SK-N-SH (cell line): ENCODE results near the gene ATXN10. TPM values are rescaled to one million over a fixed set of nuclear protein-coding genes. Genes with fewer than 3 reads are reported as not detected.

ENCODE experiments used
- CTCF ChIA-PET: fragments of 300-600, 350-600 bp; formaldehyde crosslinking; extraction: SDS; loops from one replicate; lab custom pipeline; 2021; lab: Yijun Ruan, JAX
- POLR2A ChIA-PET: fragments of 350-600 bp; sonication (Branson Sonifier 250); formaldehyde crosslinking; extraction: SDS; loops from one replicate; lab custom pipeline; 2020; ENCODE audit warnings: antibody characterized with exemption, inconsistent platforms; lab: Yijun Ruan, JAX
- DNase-seq: peaks from one replicate; pipeline ENCODE4 v3.0.0; 2012
- H2AFZ ChIP-seq: fragments of 200-600 bp; sonication (generic); 2 replicates; pipeline ENCODE4 v1.8.1; 2016; ENCODE audit warnings: antibody characterized with exemption, mild to moderate bottlenecking, low read depth
- H3F3A ChIP-seq: fragments of 200-600 bp; sonication (generic); replicated peaks from 2 replicates; pipeline ENCODE3; 2016; ENCODE audit warnings: antibody characterized with exemption, mild to moderate bottlenecking; ENCODE audit not compliant: insufficient read depth
- H3K27ac ChIP-seq, 2 experiments: fragments of 200-500 bp in 1 of 2; fragments of 200-600 bp in 1 of 2; sonication (Bioruptor generic) in 1 of 2; sonication (generic), shearing (Covaris generic) in 1 of 2; 2 replicates each; pipeline versions ENCODE4 v1.5.1 to v1.6.1; 2014 to 2016; ENCODE audit warnings: low read depth in 2 of 2, inconsistent platforms in 1 of 2, low read length in 1 of 2, mild to moderate bottlenecking in 1 of 2, mixed read lengths in 1 of 2
- H3K27me3 ChIP-seq: fragments of 200-600 bp; sonication (generic), shearing (Covaris generic); 2 replicates; pipeline ENCODE4 v1.6.1; 2016; ENCODE audit warnings: mixed run types; ENCODE audit not compliant: insufficient read depth
- H3K36me3 ChIP-seq, 2 experiments: fragments of 200-500 bp in 1 of 2; fragments of 200-600 bp in 1 of 2; sonication (Bioruptor generic) in 1 of 2; sonication (generic) in 1 of 2; replicated peaks in 1 of 2; 2 replicates each; pipeline versions ENCODE3 to v1.5.1; 2014 to 2016; ENCODE audit warnings: low read length in 1 of 2, mild to moderate bottlenecking in 1 of 2; ENCODE audit not compliant: insufficient read depth in 2 of 2, control insufficient read depth in 1 of 2
- H3K4me1 ChIP-seq, 2 experiments: fragments of 200-500 bp in 1 of 2; fragments of 200-600 bp in 1 of 2; sonication (Bioruptor generic) in 1 of 2; sonication (generic), shearing (Covaris generic) in 1 of 2; 2 replicates each; pipeline versions ENCODE4 v1.5.1 to v1.6.1; 2014 to 2016; ENCODE audit warnings: low read depth in 1 of 2, low read length in 1 of 2, mixed run types in 1 of 2; ENCODE audit not compliant: insufficient read depth in 2 of 2, control insufficient read depth in 1 of 2
- H3K4me2 ChIP-seq: fragments of 200-600 bp; sonication (generic), shearing (Covaris generic); 2 replicates; pipeline ENCODE4 v1.6.1; 2017; ENCODE audit warnings: mixed run types
- H3K4me3 ChIP-seq, 2 experiments: fragments of 200-500 bp in 1 of 2; fragments of 200-600 bp in 1 of 2; sonication (Bioruptor generic) in 1 of 2; sonication (generic), shearing (Covaris generic) in 1 of 2; 2 replicates each; pipeline versions ENCODE4 v1.5.1 to v1.8.1; 2014 to 2016; ENCODE audit warnings: low read depth in 2 of 2, inconsistent platforms in 1 of 2, low read length in 1 of 2, mild to moderate bottlenecking in 1 of 2, mixed read lengths in 1 of 2, moderate library complexity in 1 of 2
- H3K79me2 ChIP-seq: fragments of 200-600 bp; sonication (generic); 2 replicates; pipeline ENCODE4 v1.8.1; 2017; ENCODE audit warnings: mild to moderate bottlenecking; ENCODE audit not compliant: insufficient read depth
- H3K9ac ChIP-seq: fragments of 200-600 bp; sonication (generic); 2 replicates; pipeline ENCODE4 v1.6.1; 2017; ENCODE audit warnings: mixed run types
- H3K9me2 ChIP-seq: fragments of 200-600 bp; sonication (generic); 2 replicates; pipeline ENCODE4 v1.6.1; 2017; ENCODE audit warnings: mixed run types
- H3K9me3 ChIP-seq: fragments of 200-600 bp; sonication (generic); 2 replicates; pipeline ENCODE4 v1.6.1; 2017; ENCODE audit warnings: mixed run types, mild to moderate bottlenecking, moderate library complexity
- H4K20me1 ChIP-seq: fragments of 200-600 bp; sonication (generic); 2 replicates; pipeline ENCODE4 v1.6.1; 2017; ENCODE audit warnings: mild to moderate bottlenecking, mixed run types; ENCODE audit not compliant: insufficient read depth
- CTCF ChIP-seq: fragments of 200-600 bp; sonication (generic); IDR thresholded peaks from 2 replicates; pipeline ENCODE4 v1.6.1; 2017; ENCODE audit warnings: antibody characterized with exemption, mild to moderate bottlenecking, moderate library complexity
- ELF1 ChIP-seq: IDR thresholded peaks from 2 replicates; pipeline ENCODE4 v1.4.0; 2012
- EP300 ChIP-seq, 2 experiments: IDR thresholded peaks; 2 replicates each; pipeline versions ENCODE4 v1.4.0 to v1.6.1; 2012; ENCODE audit warnings: borderline replicate concordance in 1 of 2, low read depth in 1 of 2, low read length in 1 of 2
- EZH2phosphoT487 ChIP-seq: fragments of 200-600 bp; sonication (generic); IDR thresholded peaks from 2 replicates; pipeline ENCODE4 v1.6.1; 2017; ENCODE audit warnings: low read depth, mixed run types, mild to moderate bottlenecking, antibody characterized with exemption, moderate library complexity, borderline replicate concordance
- JUND ChIP-seq: IDR thresholded peaks from 2 replicates; pipeline ENCODE4 v1.4.0; 2012
- MAX ChIP-seq: IDR thresholded peaks from 2 replicates; pipeline ENCODE4 v1.4.0; 2012; ENCODE audit warnings: low read depth
- MXI1 ChIP-seq: IDR thresholded peaks from 2 replicates; pipeline ENCODE4 v1.6.1; 2012; ENCODE audit warnings: mild to moderate bottlenecking, low read depth, low read length, improper control_type of control experiment
- NFIC ChIP-seq: IDR thresholded peaks from 2 replicates; pipeline ENCODE4 v1.4.0; 2012; ENCODE audit warnings: borderline replicate concordance
- NRF1 ChIP-seq: IDR thresholded peaks from 2 replicates; pipeline ENCODE4 v1.6.1; 2012; ENCODE audit warnings: low read depth, mild to moderate bottlenecking, low read length
- REST ChIP-seq: IDR thresholded peaks from 2 replicates; pipeline ENCODE4 v1.6.1; 2012; ENCODE audit warnings: mild to moderate bottlenecking, low read depth, low read length, moderate library complexity
- SIN3A ChIP-seq: IDR thresholded peaks from 2 replicates; pipeline ENCODE4 v1.6.1; 2012; ENCODE audit warnings: low read depth, mild to moderate bottlenecking, low read length, moderate library complexity, borderline replicate concordance
- TAF1 ChIP-seq: IDR thresholded peaks from 2 replicates; pipeline ENCODE4 v1.6.1; 2012; ENCODE audit warnings: low read depth, mild to moderate bottlenecking, low read length, moderate library complexity, borderline replicate concordance
- TCF12 ChIP-seq: IDR thresholded peaks from 2 replicates; pipeline ENCODE4 v1.4.0; 2012
- TEAD4 ChIP-seq: IDR thresholded peaks from 2 replicates; pipeline ENCODE4 v1.4.0; 2012; ENCODE audit warnings: mild to moderate bottlenecking, borderline replicate concordance; ENCODE audit not compliant: insufficient read depth
- YY1 ChIP-seq: IDR thresholded peaks from 2 replicates; pipeline ENCODE4 v1.4.0; 2012; ENCODE audit warnings: low read depth, mild to moderate bottlenecking
- WGBS: methylation state at CpG from one replicate; pipeline ENCODE4 v1.1.6; 2017; ENCODE audit warnings: low lambda C conversion rate; 5-methylcytosine and 5-hydroxymethylcytosine counted together
- polyA plus RNA-seq, 3 experiments: library from polyadenylated mRNA; depleted of rRNA; stranded (reverse); fragments of >200 nt; gene quantifications; 2 replicates each; pipeline ENCODE4 v1.2.3, GENCODE V29; 2012
- TF ChIP-seq, protein P1 (sequence below): fragments of 150-350 bp; IDR thresholded peaks from 2 replicates; pipeline ENCODE4 v1.6.1; 2017; ENCODE audit warnings: antibody characterized with exemption, low read length, low read depth, borderline replicate concordance
- TF ChIP-seq, protein P2 (sequence below): IDR thresholded peaks from 2 replicates; pipeline ENCODE4 v1.4.0; 2012; ENCODE audit warnings: low read depth, borderline replicate concordance
- TF ChIP-seq, protein P3 (sequence below): IDR thresholded peaks from 2 replicates; pipeline ENCODE4 v1.4.0; 2012; ENCODE audit warnings: low read depth, borderline replicate concordance
- TF ChIP-seq, protein P4 (sequence below): IDR thresholded peaks from 2 replicates; pipeline ENCODE4; 2012

Gene ATXN10
- polyA plus RNA-seq, 1 of the 3 experiments (the other 2 are of a cell fraction): 202 TPM

GRCh38 chr22:45868571-45869339, 197.1 kb downstream of the ATXN10 start:
- H3K4me3 ChIP-seq: no peak overlapping the region
- H3K27ac ChIP-seq: no peak overlapping the region
- DNase-seq: no peak
- H3K36me3 ChIP-seq: peaks cover 0 to 5% of the 10 kb centered on the region in 2 experiments
- H3K9ac ChIP-seq: no peak overlapping the region
- no peaks in the 10 kb centered on the region for H3K9me2 ChIP-seq
- H3K27me3 ChIP-seq: no peaks in the 10 kb centered on the region
- H3K4me1 ChIP-seq: no peaks in the 10 kb centered on the region
- H3F3A ChIP-seq: peaks cover 3% of the 10 kb centered on the region
- H3K4me2 ChIP-seq: no peak overlapping the region
- H3K9me3 ChIP-seq: peaks cover 11% of the 10 kb centered on the region
- H4K20me1 ChIP-seq: no peaks in the 10 kb centered on the region
- TF ChIP-seq MXI1 (no peak), REST (no peak), SIN3A (no peak), EZH2phosphoT487 (no peak), MAX (no peak), TEAD4 (no peak), ELF1 (no peak), TCF12 (no peak), JUND (no peak), TAF1 (no peak), NFIC (no peak), EP300 (IDR thresholded peaks at IDR 0.05; ENCODE audit: borderline replicate concordance in 1 of 2, low read depth in 1 of 2, low read length in 1 of 2) (no peak), NRF1 (no peak), YY1 (no peak), CTCF (no peak)
- TF ChIP-seq, protein P1, sequence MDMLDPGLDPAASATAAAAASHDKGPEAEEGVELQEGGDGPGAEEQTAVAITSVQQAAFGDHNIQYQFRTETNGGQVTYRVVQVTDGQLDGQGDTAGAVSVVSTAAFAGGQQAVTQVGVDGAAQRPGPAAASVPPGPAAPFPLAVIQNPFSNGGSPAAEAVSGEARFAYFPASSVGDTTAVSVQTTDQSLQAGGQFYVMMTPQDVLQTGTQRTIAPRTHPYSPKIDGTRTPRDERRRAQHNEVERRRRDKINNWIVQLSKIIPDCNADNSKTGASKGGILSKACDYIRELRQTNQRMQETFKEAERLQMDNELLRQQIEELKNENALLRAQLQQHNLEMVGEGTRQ: no peak
- TF ChIP-seq, protein P2, sequence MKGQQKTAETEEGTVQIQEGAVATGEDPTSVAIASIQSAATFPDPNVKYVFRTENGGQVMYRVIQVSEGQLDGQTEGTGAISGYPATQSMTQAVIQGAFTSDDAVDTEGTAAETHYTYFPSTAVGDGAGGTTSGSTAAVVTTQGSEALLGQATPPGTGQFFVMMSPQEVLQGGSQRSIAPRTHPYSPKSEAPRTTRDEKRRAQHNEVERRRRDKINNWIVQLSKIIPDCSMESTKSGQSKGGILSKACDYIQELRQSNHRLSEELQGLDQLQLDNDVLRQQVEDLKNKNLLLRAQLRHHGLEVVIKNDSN: no peak
- TF ChIP-seq, protein P3, sequence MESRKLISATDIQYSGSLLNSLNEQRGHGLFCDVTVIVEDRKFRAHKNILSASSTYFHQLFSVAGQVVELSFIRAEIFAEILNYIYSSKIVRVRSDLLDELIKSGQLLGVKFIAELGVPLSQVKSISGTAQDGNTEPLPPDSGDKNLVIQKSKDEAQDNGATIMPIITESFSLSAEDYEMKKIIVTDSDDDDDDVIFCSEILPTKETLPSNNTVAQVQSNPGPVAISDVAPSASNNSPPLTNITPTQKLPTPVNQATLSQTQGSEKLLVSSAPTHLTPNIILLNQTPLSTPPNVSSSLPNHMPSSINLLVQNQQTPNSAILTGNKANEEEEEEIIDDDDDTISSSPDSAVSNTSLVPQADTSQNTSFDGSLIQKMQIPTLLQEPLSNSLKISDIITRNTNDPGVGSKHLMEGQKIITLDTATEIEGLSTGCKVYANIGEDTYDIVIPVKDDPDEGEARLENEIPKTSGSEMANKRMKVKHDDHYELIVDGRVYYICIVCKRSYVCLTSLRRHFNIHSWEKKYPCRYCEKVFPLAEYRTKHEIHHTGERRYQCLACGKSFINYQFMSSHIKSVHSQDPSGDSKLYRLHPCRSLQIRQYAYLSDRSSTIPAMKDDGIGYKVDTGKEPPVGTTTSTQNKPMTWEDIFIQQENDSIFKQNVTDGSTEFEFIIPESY: no peak
- TF ChIP-seq, protein P4, sequence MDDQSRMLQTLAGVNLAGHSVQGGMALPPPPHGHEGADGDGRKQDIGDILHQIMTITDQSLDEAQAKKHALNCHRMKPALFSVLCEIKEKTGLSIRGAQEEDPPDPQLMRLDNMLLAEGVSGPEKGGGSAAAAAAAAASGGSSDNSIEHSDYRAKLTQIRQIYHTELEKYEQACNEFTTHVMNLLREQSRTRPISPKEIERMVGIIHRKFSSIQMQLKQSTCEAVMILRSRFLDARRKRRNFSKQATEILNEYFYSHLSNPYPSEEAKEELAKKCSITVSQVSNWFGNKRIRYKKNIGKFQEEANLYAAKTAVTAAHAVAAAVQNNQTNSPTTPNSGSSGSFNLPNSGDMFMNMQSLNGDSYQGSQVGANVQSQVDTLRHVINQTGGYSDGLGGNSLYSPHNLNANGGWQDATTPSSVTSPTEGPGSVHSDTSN: no peak
- POLR2A ChIA-PET: no interaction called here
- CTCF ChIA-PET: interaction anchor here (1.1 to 7.4 kb wide), 5 partner anchors 10 to 291 kb away, joined by 3 to 97 read pairs (median 7); no protein-coding TSS in a partner anchor
- no peak overlapping the region for H2AFZ ChIP-seq
- 98% methylated on average over 10 of the region's 18 CpGs for WGBS
- H3K79me2 ChIP-seq: no peaks in the 10 kb centered on the region
